Measurements from ENCODE around the gene ADCY7.

DNA sequence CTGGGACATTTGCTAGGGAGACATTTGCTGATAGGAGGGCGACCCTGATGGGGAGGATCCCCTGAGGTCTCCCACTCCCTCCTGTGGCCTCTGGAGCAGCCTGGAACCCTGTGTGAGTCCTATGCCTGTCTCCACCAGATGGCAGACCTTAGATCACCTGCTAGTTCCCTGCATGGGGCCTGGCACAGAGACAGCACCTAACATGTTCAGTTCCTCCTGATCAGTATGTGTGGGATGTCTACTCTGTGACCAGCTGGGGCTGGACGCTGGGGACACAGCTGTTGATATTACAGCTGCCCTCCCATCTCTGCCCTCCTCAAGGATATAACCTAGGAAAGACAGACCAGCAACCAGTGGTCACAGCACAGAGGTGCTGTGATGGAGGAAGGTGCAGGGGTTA is 1.1 kb upstream of the ADCY7 start:
- TF ChIP-seq, protein P1, sequence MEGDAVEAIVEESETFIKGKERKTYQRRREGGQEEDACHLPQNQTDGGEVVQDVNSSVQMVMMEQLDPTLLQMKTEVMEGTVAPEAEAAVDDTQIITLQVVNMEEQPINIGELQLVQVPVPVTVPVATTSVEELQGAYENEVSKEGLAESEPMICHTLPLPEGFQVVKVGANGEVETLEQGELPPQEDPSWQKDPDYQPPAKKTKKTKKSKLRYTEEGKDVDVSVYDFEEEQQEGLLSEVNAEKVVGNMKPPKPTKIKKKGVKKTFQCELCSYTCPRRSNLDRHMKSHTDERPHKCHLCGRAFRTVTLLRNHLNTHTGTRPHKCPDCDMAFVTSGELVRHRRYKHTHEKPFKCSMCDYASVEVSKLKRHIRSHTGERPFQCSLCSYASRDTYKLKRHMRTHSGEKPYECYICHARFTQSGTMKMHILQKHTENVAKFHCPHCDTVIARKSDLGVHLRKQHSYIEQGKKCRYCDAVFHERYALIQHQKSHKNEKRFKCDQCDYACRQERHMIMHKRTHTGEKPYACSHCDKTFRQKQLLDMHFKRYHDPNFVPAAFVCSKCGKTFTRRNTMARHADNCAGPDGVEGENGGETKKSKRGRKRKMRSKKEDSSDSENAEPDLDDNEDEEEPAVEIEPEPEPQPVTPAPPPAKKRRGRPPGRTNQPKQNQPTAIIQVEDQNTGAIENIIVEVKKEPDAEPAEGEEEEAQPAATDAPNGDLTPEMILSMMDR (conservative IDR thresholded peaks at IDR 0.05; ENCODE audit: low read depth, low read length): peak; percentile 40
- TF ChIP-seq EZH2 (IDR thresholded peaks at IDR 0.05; ENCODE audit: low read length, unreplicated experiment): no peak
